ENCODE data around the gene ANO10. TPM values are rescaled to one million over a fixed set of nuclear protein-coding genes. Genes with fewer than 3 reads are reported as not detected.

Gene ANO10
- total and polyA plus RNA-seq, 2 of the 8 experiments (the other 6 are each of a cell fraction or from before 2014, with no cell fraction given), result 38.0 to 53.2 TPM

- Histone ChIP-seq H4K91ac (replicated peaks; ENCODE audit: insufficient read length, low read length) (no peak overlapping the region), H3K18ac (ENCODE audit: extremely low read depth, low read length) (0 out of 2 replicates have a peak overlapping the region, but pooled peaks have one; percentile 13), H3K9me3 (ENCODE audit: insufficient read depth in 2 of 2, low read depth in 1 of 2, low read length in 1 of 2) (no peaks in the 10 kb centered on the region), H2AK5ac (ENCODE audit: low read depth, low read length) (no peak overlapping the region), H3K9ac (replicated peaks in 1 of 4; ENCODE audit: extremely low read depth in 1 of 4, low read depth in 3 of 4, low read length in 3 of 4) (no peak overlapping the region), H3K4me3 (ENCODE audit: extremely low read depth in 1 of 4, insufficient read depth in 2 of 4, low read depth in 3 of 4, low read length in 4 of 4) (no peak overlapping the region), H3K23ac (ENCODE audit: insufficient read length) (no peak overlapping the region), H3K4me1 (replicated peaks in 1 of 4; ENCODE audit: control insufficient read depth in 3 of 4, insufficient read depth in 4 of 4, low read length in 3 of 4) (peaks cover under 1 to 17% (median 5%) of the 10 kb centered on the region in 4 experiments), H3K79me2 (ENCODE audit: control insufficient read depth in 1 of 2, insufficient read depth in 2 of 2, low read length in 2 of 2) (no peaks in the 10 kb centered on the region), H2BK120ac (replicated peaks; ENCODE audit: low read depth, low read length) (no peak overlapping the region), H3K27ac (ENCODE audit: low read depth, low read length) (no peak overlapping the region), H2BK20ac (ENCODE audit: low read length) (0 out of 2 replicates have a peak overlapping the region, but pooled peaks have one; percentile 21), H3K27me3 (replicated peaks in 1 of 4; ENCODE audit: control insufficient read depth in 3 of 4, extremely low read depth in 1 of 4, insufficient read depth in 3 of 4, low read length in 3 of 4) (no peaks in the 10 kb centered on the region), H2AFZ (ENCODE audit: low read length) (no peak overlapping the region), H2BK12ac (ENCODE audit: low read depth, low read length) (peak overlapping the region; percentile 90; the same call in 1 of the 2 replicates), H2BK5ac (ENCODE audit: low read depth, low read length) (peak overlapping the region; percentile 56; the same call in 1 of the 2 replicates), H3K23me2 (ENCODE audit: low read depth, low read length) (no peaks in the 10 kb centered on the region), H3K56ac (replicated peaks; ENCODE audit: insufficient read length, low read depth, low read length) (no peak overlapping the region), H4K5ac (ENCODE audit: insufficient read length, low read depth, low read length) (no peak overlapping the region), H4K8ac (ENCODE audit: extremely low read depth, insufficient read depth, low read length) (no peak overlapping the region), H3K36me3 (ENCODE audit: control insufficient read depth in 2 of 4, insufficient read depth in 4 of 4, low read length in 3 of 4) (no peaks in the 10 kb centered on the region), H3K79me1 (ENCODE audit: low read depth, low read length) (no peaks in the 10 kb centered on the region; the same call in 1 of the 2 replicates), H3K4ac (replicated peaks; ENCODE audit: insufficient read length, low read depth, low read length) (no peak overlapping the region), H4K20me1 (replicated peaks in 1 of 2; ENCODE audit: control insufficient read depth in 1 of 2, insufficient read depth in 2 of 2, low read length in 2 of 2) (peaks cover 0 to 2% of the 10 kb centered on the region in 2 experiments), H2BK15ac (ENCODE audit: low read length) (peak overlapping the region; percentile 3; the same call in 1 of the 2 replicates), H3K4me2 (ENCODE audit: insufficient read depth in 1 of 2, low read depth in 2 of 2, low read length in 2 of 2) (peak overlapping the region; percentile 22 to 30), H3K14ac (ENCODE audit: insufficient read length) (no peak overlapping the region)
- FAIRE-seq (peak; percentile 55), DNase-seq (ENCODE audit: low read depth in 1 of 2, low spot score in 2 of 2) (no peak)
- ChIA-PET CTCF (ENCODE audit: partially characterized antibody) (interaction anchor here (1.0 to 1.5 kb wide), 3 partner anchors 13 to 149 kb away, joined by 3 to 7 read pairs (median 3); no protein-coding TSS in a partner anchor), POLR2A (ENCODE audit: partially characterized antibody) (interaction anchor here (0.9 to 1.1 kb wide), 2 partner anchors 11 to 12 kb away, joined by 3 to 4 read pairs; no protein-coding TSS in a partner anchor)
- WGBS, 2 experiments (ENCODE audit: extremely low coverage in 1 of 2, insufficient coverage in 1 of 2, insufficient read length in 1 of 2, insufficient replicate concordance in 2 of 2, low coverage in 1 of 2, low lambda C conversion rate in 2 of 2, missing lambda C conversion rate in 1 of 2), result 63% methylated on average over 11 of the region's 11 CpGs; no CpG with 5 or more reads in 1 of the 2 experiments
- TF ChIP-seq E2F6 (IDR thresholded peaks at IDR 0.05), result no peak
- no peak for TF ChIP-seq SP2 (IDR thresholded peaks at IDR 0.05; ENCODE audit: low read length)
- no peak for TF ChIP-seq GABPA (IDR thresholded peaks at IDR 0.05; ENCODE audit: borderline replicate concordance, insufficient read depth, low read length)
- TF ChIP-seq CTCF (IDR thresholded peaks at IDR 0.05; ENCODE audit: control extremely low read depth in 1 of 3, insufficient read depth in 1 of 3, low read depth in 1 of 3, low read length in 3 of 3), result no peak
- TF ChIP-seq TBP (IDR thresholded peaks at IDR 0.05; ENCODE audit: low read depth, low read length), result no peak
- no peak for TF ChIP-seq POLR2A (IDR thresholded peaks at IDR 0.05; ENCODE audit: control extremely low read depth in 1 of 2, low read depth in 2 of 2, low read length in 2 of 2)
- TF ChIP-seq PHF8 (conservative IDR thresholded peaks at IDR 0.05; ENCODE audit: low read depth, low read length), result no peak
- TF ChIP-seq BCL11A (IDR thresholded peaks at IDR 0.05; ENCODE audit: low read depth in 2 of 2, low read length in 2 of 2), result no peak
These were observed 248.8 kb downstream of the ANO10 start for GRCh38 chr3:43372809-43373559.

Data from H1 (cell line).